HG02840 (cell line): Measurements from ENCODE around the gene SCRN3.
"Not testable (repeated sequence)": the region's sequence is repeated elsewhere in the genome, so short reads cannot be mapped to it uniquely, and the experiment has no call there.

Experiments
- ATAC-seq: cut with Tn5 transposase; IDR thresholded peaks from one replicate; pipeline ENCODE4 v1.9.1; 2021; ENCODE audit warnings: mild to moderate bottlenecking, moderate library complexity, moderate number of reproducible peaks; ENCODE audit not compliant: unreplicated experiment, low FRiP score

SCRN3 gene

GRCh38 chr2:174400853-174401252 lies 5.3 kb downstream of the SCRN3 start:
- no peak for ATAC-seq

- ATAC-seq: no peak
These were observed 8.1 kb downstream of the SCRN3 start for GRCh38 chr2:174403628-174404027.

- not testable (repeated sequence) for ATAC-seq
These were observed 14.5 kb downstream of the SCRN3 start for GRCh38 chr2:174410039-174410438.

GRCh38 chr2:174412256-174412655 lies 16.7 kb downstream of the SCRN3 start:
- ATAC-seq: no peak

GRCh38 chr2:174428214-174428613 lies 32.7 kb downstream of the SCRN3 start:
- no peak for ATAC-seq

GRCh38 chr2:174430066-174430465 lies 34.5 kb downstream of the SCRN3 start:
- ATAC-seq: no peak

GRCh38 chr2:174431902-174432301 lies 36.4 kb downstream of the SCRN3 start:
- ATAC-seq: no peak

GRCh38 chr2:174436351-174436750 lies 40.8 kb downstream of the SCRN3 start:
- ATAC-seq: no peak

GRCh38 chr2:174438146-174438886 lies 42.8 kb downstream of the SCRN3 start:
- no peak for ATAC-seq

GRCh38 chr2:174439323-174439722 lies 43.8 kb downstream of the SCRN3 start:
- ATAC-seq: no peak

GRCh38 chr2:174439950-174440349 lies 44.4 kb downstream of the SCRN3 start:
- no peak for ATAC-seq

- no peak for ATAC-seq
These were observed 47.3 kb downstream of the SCRN3 start for GRCh38 chr2:174442546-174443510.

GRCh38 chr2:174444761-174445160 lies 49.2 kb downstream of the SCRN3 start:
- no peak for ATAC-seq

- no peak for ATAC-seq
These were observed 49.7 kb downstream of the SCRN3 start for GRCh38 chr2:174445248-174445647.

- no peak for ATAC-seq
These were observed 51.0 kb downstream of the SCRN3 start for GRCh38 chr2:174446531-174446930.

- no peak for ATAC-seq
These were observed 53.5 kb downstream of the SCRN3 start for GRCh38 chr2:174449033-174449432.

- no peak for ATAC-seq
These were observed 54.7 kb downstream of the SCRN3 start for GRCh38 chr2:174450021-174450816.

GRCh38 chr2:174454566-174454965 lies 59.0 kb downstream of the SCRN3 start:
- no peak for ATAC-seq

GRCh38 chr2:174461221-174461620 lies 65.7 kb downstream of the SCRN3 start:
- no peak for ATAC-seq

- no peak for ATAC-seq
These were observed 69.8 kb downstream of the SCRN3 start for GRCh38 chr2:174465327-174465726.

- ATAC-seq: no peak
These were observed 78.3 kb downstream of the SCRN3 start for GRCh38 chr2:174473796-174474195.
